NCI-H446 (cell line): Measurements from ENCODE around the gene PRKAG2.
"Not testable (repeated sequence)": the region's sequence is repeated elsewhere in the genome, so short reads cannot be mapped to it uniquely, and the experiment has no call there.

ENCODE experiments used
- DNase-seq, 2 experiments: peaks; one replicate each; lab custom pipeline; 2025; lab: John Stamatoyannopoulos, UW

The PRKAG2 gene

DNA sequence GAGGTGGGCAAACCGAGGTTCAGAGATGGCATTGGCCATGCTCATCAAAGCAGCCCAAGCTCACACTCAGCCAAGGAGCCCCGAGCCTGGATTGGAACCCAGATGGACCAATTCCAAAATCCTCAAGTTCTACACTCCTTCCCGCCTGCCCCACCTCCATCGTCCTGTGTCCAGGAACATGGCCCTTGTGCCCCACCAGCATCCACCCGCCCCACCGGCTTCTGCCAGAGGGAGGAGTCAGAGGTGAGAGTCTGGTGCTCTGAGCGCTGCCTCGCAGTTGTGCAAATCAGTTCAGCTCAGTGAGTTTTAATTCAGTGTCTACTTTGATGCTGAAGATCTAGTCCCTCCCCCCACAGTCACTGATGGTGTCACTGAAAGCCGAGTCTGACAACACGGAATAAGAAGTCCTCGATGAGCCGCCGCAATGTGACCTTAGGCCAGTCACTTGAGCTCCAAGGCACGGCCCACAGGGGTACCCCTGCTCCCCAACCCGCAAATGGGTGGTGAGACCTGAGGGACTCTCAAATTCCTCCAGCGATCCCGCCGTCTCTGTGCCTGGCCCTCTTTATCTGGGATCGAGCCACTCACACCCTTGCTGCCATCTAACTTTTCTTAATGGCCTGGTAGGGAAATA, 26.3 kb downstream of the PRKAG2 start:
- no peak for DNase-seq

DNA sequence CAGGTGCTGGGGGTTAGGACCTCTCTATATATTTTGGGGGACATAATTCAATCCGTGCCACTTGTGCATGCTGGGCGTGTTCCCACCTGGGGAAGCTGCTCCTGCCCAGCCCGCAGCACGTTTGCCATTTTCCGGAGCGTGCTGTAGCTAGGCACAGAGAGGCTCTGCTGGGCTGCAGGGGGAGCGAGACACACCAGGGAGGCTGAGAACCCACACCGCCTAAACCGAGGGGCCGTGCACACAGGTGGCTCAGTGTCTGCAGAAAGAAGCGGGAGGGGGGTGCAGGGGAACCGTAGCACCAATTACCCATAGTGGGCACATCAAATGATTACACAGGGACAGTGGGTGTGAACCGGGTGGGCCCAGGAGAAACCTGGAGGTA, 27.0 kb downstream of the PRKAG2 start:
- DNase-seq = no peak

DNA sequence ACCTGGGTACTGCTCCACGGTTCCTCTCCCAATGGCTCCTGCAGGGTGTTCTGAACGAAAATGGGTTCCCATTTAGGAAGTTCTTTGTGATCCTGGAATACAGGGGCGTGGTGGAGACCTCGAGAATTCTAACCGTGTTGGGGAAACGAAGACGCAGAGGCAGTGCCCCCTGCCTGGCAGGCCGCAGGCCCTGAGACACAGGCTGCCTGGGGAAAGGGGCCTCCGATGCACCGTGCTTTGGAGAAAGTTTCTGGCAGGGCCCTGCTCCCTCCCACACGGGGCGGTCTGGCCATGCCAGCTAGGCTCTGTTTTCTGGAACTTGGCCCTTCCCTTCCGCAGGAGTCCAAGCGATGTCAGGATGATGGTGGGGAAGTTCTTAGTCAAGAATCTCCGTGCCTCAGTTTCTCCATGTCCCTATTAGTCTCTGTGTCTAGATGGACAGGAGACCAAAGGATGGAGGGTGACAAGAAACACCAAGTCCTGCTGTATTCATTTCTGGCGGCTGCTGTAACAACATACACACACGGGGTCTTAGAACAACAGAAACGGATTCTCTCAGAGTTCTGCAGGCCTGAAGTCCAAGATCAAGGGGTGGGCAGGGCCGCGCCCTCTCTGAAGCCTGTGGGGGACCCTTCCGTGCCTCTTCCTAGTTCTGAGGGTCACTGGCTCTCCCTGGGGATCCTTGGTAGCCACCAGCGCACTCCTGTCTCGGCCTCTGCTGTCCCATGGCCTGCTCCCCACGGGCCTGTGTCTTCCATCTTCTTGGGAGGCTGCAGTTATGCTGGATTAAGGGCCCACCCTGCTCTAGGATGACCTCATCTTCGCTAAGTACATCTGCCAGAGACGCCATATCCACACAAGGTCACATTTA, 27.7 kb downstream of the PRKAG2 start:
- no peak for DNase-seq

DNA sequence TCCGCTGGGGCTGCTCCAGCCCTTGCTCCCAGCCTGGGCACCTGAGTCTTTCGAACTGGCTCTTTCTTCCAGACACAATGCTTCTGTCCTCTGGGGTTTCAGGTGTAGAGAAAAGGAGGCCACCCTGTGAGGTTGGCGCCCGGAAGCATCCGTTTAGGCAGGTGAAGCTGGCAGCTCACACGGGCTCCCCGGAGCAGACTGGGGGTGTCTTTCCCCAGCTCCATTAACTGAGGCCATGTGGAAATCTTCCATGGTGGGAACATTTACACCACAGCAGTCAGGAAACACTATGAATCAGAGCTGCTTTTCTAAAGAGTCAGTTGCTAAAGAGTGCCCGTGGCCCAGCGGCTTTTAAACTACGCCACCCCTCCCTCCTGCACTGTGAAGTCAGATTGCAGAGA, 29.2 kb downstream of the PRKAG2 start:
- no peak for DNase-seq

DNA sequence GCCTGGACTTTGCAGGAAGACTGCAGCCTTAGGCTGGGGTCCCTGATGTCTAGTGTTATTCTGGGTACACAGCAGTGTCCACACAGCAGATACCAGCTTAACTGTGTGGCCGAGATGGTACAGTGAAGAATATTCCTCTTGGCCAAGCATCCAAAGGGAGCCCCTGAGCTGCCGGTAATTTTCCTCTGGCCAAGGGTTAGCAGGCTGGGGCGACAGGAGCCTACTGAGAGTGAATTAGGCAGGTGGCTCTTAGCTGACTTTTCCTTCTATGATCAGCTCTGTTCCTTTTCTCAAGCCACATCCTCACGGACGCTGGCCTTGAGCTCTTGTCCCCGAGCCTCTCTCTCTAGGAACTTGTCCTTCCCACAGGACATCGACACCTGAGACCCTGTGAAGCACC, 29.8 kb downstream of the PRKAG2 start:
- DNase-seq = no peak

DNA sequence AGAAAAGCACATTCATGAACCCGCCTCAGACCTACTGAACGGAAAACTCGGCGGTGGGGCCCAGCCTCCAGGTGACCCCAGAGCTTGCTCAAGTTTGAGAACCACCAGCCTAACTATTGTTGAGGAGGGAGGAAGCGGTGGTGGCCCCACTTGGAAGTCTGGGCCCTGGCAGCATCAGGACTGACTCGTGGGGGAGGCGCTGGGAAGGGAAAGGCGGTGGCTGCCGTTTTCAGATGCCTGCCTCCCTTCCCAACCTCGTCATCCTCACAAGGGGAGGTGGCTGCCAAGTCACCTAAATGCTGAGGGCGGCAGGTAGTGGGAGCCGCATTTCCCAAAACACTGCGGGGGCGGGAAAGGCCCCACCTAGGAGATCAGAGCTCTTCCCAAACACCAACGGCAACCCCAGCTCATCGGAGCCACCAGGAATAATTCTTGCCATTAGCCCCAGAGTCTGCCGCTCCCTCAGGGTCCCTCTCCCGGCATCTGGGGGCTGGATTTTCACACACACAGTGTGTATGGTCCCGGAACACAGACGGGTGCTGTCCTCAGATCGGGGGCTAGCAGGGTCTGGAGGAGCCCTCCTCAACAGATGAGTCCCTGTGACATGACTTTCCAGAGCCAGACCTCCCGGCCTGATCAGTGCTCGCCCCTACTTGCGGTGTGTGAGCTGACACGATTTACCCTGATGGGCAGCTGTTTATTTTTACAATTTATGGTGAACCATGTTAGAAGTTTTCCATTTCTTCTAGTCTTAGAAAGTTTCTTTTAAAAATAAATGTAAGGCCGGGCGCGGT, 31.3 kb downstream of the PRKAG2 start:
- no peak for DNase-seq

DNA sequence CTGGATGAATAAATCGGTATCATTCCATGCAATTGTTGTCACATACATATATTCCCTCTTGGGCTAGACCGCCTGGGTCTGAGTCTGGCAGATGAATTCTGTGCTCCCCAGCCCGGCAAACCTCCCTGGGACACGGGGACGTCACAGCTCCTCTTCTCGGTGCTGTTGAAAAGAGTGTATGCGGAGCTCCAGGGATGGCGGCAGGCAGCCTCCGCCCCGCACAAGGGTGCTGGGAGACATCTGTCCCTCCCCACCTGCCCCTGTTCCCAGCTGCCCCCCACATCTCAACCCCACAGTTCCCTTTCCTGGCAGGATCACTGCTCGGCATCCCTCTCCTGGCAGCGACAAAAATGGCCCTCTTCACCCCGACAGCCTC, 32.1 kb downstream of the PRKAG2 start:
- no peak for DNase-seq

DNA sequence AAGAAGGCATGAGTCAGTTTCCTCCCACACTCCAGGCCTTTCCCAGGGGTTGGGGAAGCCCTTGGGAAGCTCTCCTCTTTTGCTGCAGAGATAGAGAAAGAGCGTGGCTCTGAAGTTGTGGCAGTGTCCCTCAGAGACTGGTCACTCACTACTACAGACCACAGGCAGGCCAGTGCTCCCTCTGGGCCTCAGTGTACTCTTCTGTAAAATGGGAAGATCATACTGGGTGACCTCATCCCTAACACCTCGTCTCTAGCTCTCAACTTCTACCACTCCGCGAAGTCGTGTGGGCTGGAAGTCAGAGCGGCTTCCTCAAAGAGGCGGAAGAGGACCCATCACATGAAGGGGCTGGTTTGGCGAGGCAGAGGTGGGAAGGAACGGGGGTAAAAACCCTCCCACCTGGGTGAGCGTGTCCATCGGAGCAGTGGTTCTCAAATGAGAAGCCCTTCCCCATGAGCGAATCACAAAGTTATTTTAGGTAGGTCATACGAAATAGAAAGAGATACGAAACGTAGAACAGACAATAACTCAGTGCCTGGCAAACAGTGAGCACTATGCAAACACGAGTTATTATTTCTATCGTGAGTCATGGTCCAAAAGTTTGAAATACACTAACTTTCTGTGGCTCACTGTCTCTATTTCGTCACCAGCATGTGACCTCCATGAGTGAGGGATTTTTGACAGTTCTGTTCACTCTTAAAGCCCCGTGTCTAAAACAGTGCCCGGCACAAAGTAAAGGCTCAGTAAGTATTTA, 32.7 kb downstream of the PRKAG2 start:
- no peak for DNase-seq

DNA sequence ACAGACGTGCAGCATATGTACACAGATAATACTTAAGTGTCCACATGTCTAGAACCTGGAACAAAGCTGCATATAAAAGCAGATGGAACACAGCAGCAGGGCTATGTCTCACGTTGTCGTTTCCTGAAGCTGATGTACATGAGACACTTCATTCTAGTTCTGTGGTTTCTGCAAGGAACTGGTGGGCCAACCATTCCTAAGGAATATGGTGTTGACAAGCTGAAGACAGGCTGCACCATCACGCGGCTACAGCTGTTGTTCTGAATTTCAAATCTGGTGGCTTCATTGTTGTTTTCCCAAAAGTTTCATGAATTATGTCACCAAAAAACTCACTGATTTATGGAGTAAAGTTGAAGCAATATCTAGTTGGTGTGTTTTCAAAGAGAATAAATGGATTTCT, 33.7 kb downstream of the PRKAG2 start:
- no peak for DNase-seq

DNA sequence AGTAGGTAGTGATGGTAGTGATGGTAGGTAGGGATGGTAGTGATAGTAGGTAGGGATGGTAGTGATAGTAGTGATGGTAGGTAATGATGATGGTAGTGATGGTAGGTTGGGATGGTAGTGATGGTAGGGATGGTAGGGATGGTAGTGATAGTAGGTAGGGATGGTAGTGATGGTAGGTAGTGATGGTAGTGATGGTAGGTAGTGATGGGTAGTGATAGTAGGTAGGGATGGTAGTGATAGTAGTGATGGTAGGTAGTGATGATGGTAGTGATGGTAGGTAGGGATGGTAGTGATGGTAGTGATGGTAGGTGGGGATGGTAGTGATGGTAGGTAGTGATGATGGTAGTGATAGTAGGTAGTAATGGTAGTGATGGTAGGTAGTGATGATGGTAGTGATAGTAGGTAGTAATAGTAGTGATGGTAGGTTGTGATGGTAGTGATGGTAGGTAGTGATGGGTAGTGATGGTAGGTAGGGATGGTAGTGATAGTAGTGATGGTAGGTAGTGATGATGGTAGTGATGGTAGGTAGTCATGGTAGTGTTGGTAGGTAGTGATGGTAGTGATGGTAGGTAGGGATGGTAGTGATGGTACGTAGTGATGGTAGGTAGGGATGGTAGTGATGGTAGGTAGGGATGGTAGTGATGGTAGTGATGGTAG, 35.4 kb downstream of the PRKAG2 start:
- DNase-seq = not testable (repeated sequence)

DNA sequence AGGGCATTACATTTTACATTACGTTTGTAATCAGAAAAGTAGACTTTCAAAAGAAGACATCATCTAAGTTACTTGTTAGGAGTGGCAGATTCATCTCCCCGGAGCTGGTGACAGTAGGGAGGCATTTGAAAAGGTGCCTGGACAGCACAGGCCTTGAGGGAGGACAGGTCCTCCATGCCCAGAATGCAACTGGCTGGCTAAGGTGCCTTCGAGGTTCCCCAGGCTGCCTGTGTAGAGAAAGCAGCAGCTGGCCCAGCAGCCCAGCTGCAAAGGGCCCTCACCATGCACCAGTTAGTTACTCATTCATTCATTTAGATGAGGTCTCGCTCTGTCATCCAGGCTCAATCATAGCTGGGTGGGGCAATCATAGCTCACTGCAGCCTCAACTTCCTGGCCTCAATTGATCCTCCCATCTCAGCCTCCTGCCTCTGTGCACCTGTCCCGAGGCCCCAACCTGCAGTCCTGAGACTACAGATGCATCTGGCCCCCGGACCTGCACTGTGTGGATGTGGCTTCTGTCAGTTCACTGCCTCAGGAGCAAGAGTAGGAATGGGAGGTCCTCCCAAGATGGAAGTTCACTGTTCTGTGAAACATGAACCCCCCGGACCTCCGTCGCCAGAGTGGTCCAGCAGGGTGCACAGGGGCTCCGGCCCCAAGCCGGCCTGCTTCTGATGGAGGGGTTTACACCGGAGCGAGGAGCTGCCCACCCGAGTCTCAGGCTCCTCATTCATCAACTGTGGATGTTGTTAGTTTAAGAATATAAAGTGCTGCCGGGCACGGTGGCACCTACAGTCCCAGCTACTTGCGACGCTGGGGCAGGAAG, 36.6 kb downstream of the PRKAG2 start:
- no peak for DNase-seq

DNA sequence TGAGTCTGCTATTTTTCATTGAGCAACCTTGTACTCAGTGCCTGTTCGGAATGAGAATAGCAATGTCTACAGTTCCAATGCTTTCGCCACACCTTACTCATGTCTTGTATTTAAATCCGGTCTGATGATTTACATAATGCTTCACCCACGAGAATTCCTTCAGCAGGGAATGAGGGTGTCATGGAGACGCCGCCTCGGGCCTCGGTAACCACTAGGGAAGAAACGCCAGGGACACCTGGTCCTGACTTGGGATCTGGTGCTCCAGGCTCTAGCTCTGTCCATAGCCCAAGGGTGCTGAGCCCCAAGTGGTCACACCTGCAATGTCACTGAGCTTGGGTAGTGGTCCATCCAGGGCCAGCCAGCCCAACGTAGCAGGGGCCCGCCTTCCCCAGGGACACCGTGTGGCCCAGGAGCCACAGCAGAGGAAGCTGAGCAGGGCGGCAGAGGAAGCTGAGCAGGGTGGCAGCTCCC, 37.4 kb downstream of the PRKAG2 start:
- no peak for DNase-seq

DNA sequence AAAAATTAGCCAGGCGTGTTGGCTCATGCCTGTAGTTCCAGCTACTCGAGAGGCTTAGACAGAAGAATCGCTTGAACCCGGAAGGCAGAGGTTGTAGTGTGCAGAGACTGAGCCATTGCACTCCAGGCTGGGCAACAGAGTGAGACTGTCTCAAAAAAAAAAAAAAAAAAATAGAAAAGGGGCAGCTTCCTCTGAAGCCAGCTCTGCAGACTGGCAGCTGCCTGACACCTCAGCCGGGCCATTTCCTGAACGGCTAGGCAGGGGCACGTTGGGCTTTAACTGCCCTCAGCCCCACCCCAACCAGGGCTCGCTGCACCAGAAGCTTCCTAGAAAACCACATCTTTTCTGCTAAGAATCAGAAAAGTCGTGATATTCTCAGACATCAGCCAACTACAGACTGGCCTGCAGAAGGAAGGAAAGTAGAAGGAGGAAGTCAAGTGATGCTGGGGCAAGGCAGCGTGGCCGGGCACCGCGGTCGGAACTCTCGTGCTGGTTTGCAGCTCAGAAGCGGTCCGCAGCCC, 38.0 kb downstream of the PRKAG2 start:
- DNase-seq = no peak

DNA sequence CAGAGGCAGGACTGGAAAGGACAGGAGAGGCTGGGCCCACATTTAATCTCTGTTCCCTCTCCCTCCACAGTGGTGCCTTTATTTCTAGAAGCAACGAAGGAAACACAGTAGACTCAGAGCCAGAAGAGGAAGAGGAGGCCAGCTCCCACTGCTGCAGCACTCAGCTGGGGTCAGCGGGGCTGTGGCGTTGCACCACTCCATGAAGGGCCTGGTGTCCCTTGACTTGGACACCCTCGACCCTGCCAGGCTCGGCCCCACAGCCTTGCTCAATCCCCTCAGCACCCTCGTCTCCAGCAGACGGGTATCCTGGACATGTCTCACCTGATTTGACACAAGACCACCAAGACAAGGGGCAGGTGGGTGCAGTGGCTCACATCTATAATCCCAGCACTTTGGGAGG, 38.8 kb downstream of the PRKAG2 start:
- DNase-seq = no peak

DNA sequence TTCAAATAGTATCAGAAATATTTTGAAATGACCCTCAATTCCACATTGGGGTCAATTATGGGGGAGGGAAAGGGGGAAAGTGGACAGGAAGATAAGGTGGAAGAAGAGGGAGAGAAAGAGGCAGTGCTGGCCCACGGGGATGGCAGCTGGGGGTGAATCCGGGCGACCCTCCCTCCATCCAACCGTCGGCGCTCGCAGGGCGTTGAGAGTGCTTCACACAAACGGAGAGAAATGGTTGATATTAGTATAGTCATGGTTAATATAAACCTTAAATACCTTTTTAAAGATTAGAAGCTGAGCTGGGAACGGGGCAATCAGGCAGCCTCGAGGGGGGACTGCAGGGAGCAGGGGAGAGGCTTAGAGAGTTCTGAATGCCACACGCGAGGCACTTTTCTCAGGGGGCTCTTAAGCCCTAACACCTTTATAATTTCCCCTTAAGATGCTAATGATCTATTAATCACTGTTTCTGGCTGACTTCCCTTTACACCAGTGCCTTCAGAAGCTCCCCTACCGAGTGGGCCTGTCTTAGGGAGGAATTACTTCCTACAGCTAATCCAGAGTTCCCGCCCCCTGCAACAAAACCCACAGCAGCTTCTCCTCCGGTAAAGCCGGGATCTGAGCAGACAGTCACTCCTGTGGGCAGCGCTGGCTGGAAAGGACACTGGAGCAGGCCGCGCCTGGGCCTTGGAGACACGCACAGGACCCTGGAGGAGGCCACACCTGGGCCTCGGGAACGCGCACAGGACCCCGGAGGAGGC, 39.5 kb downstream of the PRKAG2 start:
- DNase-seq = no peak

DNA sequence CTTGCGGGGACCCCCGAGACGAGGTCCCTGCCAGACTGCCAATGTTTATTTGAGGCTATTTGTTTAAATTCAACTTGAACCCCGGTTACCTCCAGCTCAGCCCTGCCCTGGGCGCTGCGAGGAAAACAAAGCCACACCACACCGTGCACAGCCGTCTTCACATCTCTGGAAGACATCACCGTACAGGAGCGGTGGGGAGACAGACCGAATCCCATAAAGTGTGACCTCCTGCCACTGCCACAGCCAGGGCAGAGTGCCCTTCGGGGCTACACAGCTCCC, 40.0 kb downstream of the PRKAG2 start:
- DNase-seq = no peak

DNA sequence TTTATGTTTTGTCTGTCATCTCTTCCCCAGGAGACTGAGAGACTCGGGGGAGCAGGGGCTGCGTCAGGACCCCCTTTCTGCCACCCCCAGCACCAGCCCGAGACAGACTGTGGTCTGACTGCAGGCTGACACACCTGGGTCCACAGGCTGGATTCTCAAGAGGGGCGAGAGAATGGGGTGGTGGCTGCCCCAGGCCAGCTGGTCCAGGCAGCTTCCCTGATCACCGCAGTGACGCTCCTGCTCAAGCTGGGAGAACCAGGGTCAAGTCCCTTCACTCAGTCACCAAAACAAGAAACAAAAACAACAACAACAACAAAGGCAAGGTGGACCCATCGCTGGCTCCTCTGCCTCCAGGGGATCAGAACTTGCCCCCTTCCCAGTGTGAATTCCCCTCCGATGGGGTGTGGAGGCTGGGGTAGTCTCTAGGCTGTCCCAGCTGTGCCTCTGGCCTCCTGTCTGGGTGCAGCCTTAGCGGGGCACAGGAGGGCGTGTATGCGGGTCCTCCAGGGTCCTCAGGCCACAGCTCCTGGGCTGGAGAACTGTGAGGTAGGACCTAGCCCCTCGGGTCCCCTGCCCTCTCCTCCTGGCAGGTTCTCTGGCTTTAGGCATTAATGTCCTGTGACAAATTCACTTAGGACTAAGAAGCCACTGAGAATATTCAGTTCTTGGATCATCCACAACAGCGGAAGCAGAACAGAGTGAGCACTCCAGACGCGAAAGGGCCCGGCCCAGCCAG, 40.6 kb downstream of the PRKAG2 start:
- DNase-seq = no peak

DNA sequence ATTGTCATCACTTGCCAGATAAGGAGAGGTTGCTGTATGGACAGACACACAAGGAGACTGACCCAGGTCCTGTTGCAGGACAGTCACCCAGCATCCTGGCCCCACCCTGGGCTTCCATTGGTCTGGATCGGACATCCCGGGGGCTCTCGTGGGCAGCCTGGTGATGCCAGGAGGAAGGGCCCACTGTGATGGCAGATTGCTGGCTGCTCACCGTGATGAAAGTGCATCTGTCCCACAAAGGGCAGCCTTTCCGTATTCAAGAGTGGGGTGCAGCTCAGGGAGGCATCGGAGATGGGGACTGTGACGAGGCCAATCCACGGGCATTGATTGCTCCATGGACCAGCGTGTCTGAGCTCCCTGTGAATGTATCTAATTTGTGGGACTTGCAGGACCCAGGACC, 41.3 kb downstream of the PRKAG2 start:
- DNase-seq = no peak
